Measurements from ENCODE around the gene METTL16.
"Not testable (repeated sequence)": the region's sequence is repeated elsewhere in the genome, so short reads cannot be mapped to it uniquely, and the experiment has no call there.

Gene METTL16

GRCh38 chr17:2440930-2441329 is 70.8 kb downstream of the METTL16 start:
- TF ChIP-seq TAF1 (IDR thresholded peaks at IDR 0.05; ENCODE audit: low read depth, low read length), result no peak
- no peak for TF ChIP-seq POU2F2 (IDR thresholded peaks at IDR 0.05; ENCODE audit: low read depth, low read length)
- TF ChIP-seq POLR2A (IDR thresholded peaks at IDR 0.05; ENCODE audit: low read depth, low read length), result no peak
- TF ChIP-seq POLR2AphosphoS5 (IDR thresholded peaks at IDR 0.05; ENCODE audit: low read depth, low read length), result no peak
- no peak for TF ChIP-seq SPI1 (IDR thresholded peaks at IDR 0.05; ENCODE audit: low read depth, low read length)
- no peak for TF ChIP-seq PAX5 (IDR thresholded peaks at IDR 0.05; ENCODE audit: insufficient read depth, low read length, severe bottlenecking)
- DNase-seq (ENCODE audit: insufficient read length, low spot score) (no peak), FAIRE-seq (no peak)

GRCh38 chr17:2439997-2440396 is 71.7 kb downstream of the METTL16 start:
- FAIRE-seq; DNase-seq (ENCODE audit: insufficient read length, low spot score): not testable (repeated sequence)

DNA sequence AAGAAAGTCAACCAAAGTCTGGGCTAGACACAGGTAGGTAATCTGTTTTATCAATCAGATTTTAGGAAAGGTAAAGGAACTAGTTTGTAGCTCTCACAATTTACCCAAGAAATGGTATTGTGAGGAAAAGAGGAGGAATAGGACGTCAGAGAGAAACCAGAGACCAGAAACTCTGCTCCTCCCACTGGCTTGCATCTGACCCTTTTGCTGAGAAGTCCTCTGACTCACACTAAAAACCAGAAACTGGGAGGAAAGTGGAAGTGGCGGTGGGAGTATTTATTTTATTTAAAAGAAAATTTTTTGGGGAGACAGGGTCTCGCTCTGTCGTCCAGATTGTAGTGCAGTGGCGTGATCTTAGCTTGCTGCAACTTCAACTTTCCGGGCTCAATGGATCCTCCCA is 72.9 kb downstream of the METTL16 start:
- DNase-seq (ENCODE audit: insufficient read length, low spot score) (no peak), FAIRE-seq (no peak)
- TF ChIP-seq POLR2A (IDR thresholded peaks at IDR 0.05; ENCODE audit: low read depth, low read length) (no peak), POU2F2 (IDR thresholded peaks at IDR 0.05; ENCODE audit: low read depth, low read length) (no peak), PAX5 (IDR thresholded peaks at IDR 0.05; ENCODE audit: insufficient read depth, low read length, severe bottlenecking) (no peak), TAF1 (IDR thresholded peaks at IDR 0.05; ENCODE audit: low read depth, low read length) (no peak), SPI1 (IDR thresholded peaks at IDR 0.05; ENCODE audit: low read depth, low read length) (no peak), POLR2AphosphoS5 (IDR thresholded peaks at IDR 0.05; ENCODE audit: low read depth, low read length) (no peak)

DNA sequence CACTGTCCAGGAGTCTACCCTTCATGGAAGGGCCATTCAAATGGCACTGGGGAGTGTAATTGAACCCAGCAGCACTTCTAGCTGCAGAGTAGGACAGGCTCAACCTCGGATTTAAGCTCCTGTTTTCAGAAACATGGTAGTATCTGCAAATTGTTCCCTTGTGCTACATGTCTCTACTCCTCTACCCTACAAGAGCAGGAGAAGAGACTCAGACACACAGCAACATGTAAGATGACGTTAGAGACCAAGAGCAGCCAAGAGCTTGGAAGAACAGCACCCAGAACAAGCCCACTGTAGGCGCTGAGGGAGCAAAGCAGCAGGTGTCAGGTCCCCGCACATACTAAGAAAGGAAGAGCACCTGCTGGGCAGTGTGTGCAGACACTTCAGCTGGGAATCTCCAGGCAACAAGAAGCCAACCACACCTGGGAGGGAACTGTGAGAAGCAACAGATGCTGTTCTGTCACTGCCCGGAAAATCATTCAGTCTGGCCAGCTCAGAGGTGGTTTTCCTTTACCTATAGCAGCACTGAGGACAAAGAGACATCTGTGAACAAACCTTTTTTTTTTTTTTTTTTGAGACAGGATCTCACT is 75.3 kb downstream of the METTL16 start:
- DNase-seq (ENCODE audit: insufficient read length, low spot score), result no peak
- no peak for FAIRE-seq
- TF ChIP-seq POLR2A (IDR thresholded peaks at IDR 0.05; ENCODE audit: low read depth, low read length) (no peak), TAF1 (IDR thresholded peaks at IDR 0.05; ENCODE audit: low read depth, low read length) (no peak), PAX5 (IDR thresholded peaks at IDR 0.05; ENCODE audit: insufficient read depth, low read length, severe bottlenecking) (no peak), POU2F2 (IDR thresholded peaks at IDR 0.05; ENCODE audit: low read depth, low read length) (no peak), POLR2AphosphoS5 (IDR thresholded peaks at IDR 0.05; ENCODE audit: low read depth, low read length) (no peak), SPI1 (IDR thresholded peaks at IDR 0.05; ENCODE audit: low read depth, low read length) (no peak)

- TF ChIP-seq POU2F2 (IDR thresholded peaks at IDR 0.05; ENCODE audit: low read depth, low read length), result no peak
- no peak for TF ChIP-seq POLR2AphosphoS5 (IDR thresholded peaks at IDR 0.05; ENCODE audit: low read depth, low read length)
- no peak for TF ChIP-seq POLR2A (IDR thresholded peaks at IDR 0.05; ENCODE audit: low read depth, low read length)
- no peak for TF ChIP-seq PAX5 (IDR thresholded peaks at IDR 0.05; ENCODE audit: insufficient read depth, low read length, severe bottlenecking)
- no peak for TF ChIP-seq SPI1 (IDR thresholded peaks at IDR 0.05; ENCODE audit: low read depth, low read length)
- DNase-seq (ENCODE audit: insufficient read length, low spot score), result no peak
- no peak for FAIRE-seq
These were observed 75.8 kb downstream of the METTL16 start for GRCh38 chr17:2435862-2436261.

DNA sequence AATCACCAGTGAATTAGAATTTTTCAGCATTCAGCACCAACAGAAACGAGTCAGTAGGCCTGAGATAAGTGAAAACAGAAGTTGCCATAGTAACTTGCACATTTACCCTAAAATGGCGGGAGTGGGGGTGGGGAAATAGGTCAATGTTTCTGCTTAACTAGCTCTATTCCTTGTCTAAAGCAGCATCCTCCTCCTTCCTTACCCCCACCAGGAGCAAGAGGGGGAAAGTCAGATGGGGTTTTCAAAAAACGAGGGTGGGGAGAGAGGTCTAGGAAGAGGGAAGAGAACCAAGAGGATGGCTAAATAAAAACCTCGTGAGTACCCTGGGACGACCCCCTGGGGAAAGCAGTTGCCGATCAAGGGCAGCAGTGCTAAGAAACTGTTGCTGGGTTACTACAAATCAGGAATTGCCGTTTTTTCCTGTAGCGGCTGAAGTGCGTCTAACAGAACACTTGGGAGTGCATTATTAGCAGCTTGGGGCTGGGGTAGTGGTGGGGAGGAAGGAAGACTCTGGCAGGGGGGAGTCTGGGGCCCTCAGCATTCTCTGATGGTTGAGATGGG is 76.4 kb downstream of the METTL16 start:
- FAIRE-seq (no peak), DNase-seq (ENCODE audit: insufficient read length, low spot score) (no peak)
- TF ChIP-seq POLR2A (IDR thresholded peaks at IDR 0.05; ENCODE audit: low read depth, low read length) (no peak), POU2F2 (IDR thresholded peaks at IDR 0.05; ENCODE audit: low read depth, low read length) (no peak), POLR2AphosphoS5 (IDR thresholded peaks at IDR 0.05; ENCODE audit: low read depth, low read length) (no peak), TAF1 (IDR thresholded peaks at IDR 0.05; ENCODE audit: low read depth, low read length) (no peak), PAX5 (IDR thresholded peaks at IDR 0.05; ENCODE audit: insufficient read depth, low read length, severe bottlenecking) (no peak), SPI1 (IDR thresholded peaks at IDR 0.05; ENCODE audit: low read depth, low read length) (no peak)

- DNase-seq (ENCODE audit: insufficient read length, low spot score) (no peak), FAIRE-seq (no peak)
- no peak for TF ChIP-seq POU2F2 (IDR thresholded peaks at IDR 0.05; ENCODE audit: low read depth, low read length)
- TF ChIP-seq POLR2A (IDR thresholded peaks at IDR 0.05; ENCODE audit: low read depth, low read length), result no peak
- TF ChIP-seq TAF1 (IDR thresholded peaks at IDR 0.05; ENCODE audit: low read depth, low read length), result no peak
- no peak for TF ChIP-seq PAX5 (IDR thresholded peaks at IDR 0.05; ENCODE audit: insufficient read depth, low read length, severe bottlenecking)
- TF ChIP-seq SPI1 (IDR thresholded peaks at IDR 0.05; ENCODE audit: low read depth, low read length), result no peak
- TF ChIP-seq POLR2AphosphoS5 (IDR thresholded peaks at IDR 0.05; ENCODE audit: low read depth, low read length), result no peak
These were observed 78.0 kb downstream of the METTL16 start for GRCh38 chr17:2433696-2434095.

- DNase-seq (ENCODE audit: insufficient read length, low spot score) (no peak), FAIRE-seq (no peak)
- no peak for TF ChIP-seq POU2F2 (IDR thresholded peaks at IDR 0.05; ENCODE audit: low read depth, low read length)
- TF ChIP-seq POLR2A (IDR thresholded peaks at IDR 0.05; ENCODE audit: low read depth, low read length), result no peak
- no peak for TF ChIP-seq POLR2AphosphoS5 (IDR thresholded peaks at IDR 0.05; ENCODE audit: low read depth, low read length)
- TF ChIP-seq TAF1 (IDR thresholded peaks at IDR 0.05; ENCODE audit: low read depth, low read length), result no peak
- TF ChIP-seq PAX5 (IDR thresholded peaks at IDR 0.05; ENCODE audit: insufficient read depth, low read length, severe bottlenecking), result no peak
- TF ChIP-seq SPI1 (IDR thresholded peaks at IDR 0.05; ENCODE audit: low read depth, low read length), result no peak
These were observed 83.8 kb downstream of the METTL16 start for GRCh38 chr17:2427910-2428309.

DNA sequence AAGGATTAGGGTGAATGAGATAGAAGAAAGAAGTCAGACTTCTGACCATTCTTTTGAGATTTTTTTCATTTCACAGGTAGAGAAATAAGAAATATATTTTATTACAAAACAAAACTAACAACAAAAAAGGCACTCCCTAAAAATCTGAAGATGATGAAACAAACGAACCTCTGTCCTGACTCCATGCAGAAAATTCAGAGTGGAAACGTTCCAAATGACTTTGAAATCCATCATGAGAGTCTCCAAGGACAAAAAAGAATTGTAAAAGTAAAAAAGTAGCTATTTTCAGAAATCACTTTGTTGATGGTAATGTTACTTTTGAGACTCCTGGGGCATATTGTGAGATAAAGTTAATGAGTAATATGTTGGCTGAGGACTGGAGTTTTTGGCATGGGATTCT is 84.5 kb downstream of the METTL16 start:
- TF ChIP-seq SPI1 (IDR thresholded peaks at IDR 0.05; ENCODE audit: low read depth, low read length) (no peak), TAF1 (IDR thresholded peaks at IDR 0.05; ENCODE audit: low read depth, low read length) (no peak)
- no peak for DNase-seq (ENCODE audit: insufficient read length, low spot score)
- no peak for FAIRE-seq

DNA sequence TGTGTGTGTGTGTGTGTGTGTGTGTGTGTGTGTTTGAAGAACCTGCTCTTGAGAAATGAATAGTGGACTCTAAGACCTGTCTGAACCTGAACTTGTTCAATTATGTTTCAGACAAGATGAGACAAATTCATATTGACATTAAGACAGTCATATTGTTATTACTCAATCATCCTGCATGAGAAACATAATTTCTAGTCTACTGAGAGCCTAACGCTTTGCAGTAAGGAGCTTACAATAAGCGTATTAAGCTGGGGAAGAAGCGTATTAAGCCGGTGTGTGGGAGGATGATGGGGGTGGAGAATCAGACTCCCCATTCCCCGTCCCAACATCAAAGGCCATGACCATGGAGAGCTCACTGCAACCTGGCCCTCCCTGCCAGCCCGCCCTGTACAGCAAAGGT is 88.4 kb downstream of the METTL16 start:
- FAIRE-seq, result no peak
- TF ChIP-seq TAF1 (IDR thresholded peaks at IDR 0.05; ENCODE audit: low read depth, low read length), result no peak
- no peak for TF ChIP-seq POLR2AphosphoS5 (IDR thresholded peaks at IDR 0.05; ENCODE audit: low read depth, low read length)
- TF ChIP-seq PAX5 (IDR thresholded peaks at IDR 0.05; ENCODE audit: insufficient read depth, low read length, severe bottlenecking), result no peak
- no peak for TF ChIP-seq SPI1 (IDR thresholded peaks at IDR 0.05; ENCODE audit: low read depth, low read length)
- TF ChIP-seq POU2F2 (IDR thresholded peaks at IDR 0.05; ENCODE audit: low read depth, low read length), result no peak
- no peak for TF ChIP-seq POLR2A (IDR thresholded peaks at IDR 0.05; ENCODE audit: low read depth, low read length)
- no peak for DNase-seq (ENCODE audit: insufficient read length, low spot score)

Data from GM12891 (cell line).